DMS79 (cell line): Measurements from ENCODE around the gene FOXF2.

Experiments used
- DNase-seq: peaks from one replicate; lab custom pipeline; 2025; lab: John Stamatoyannopoulos, UW

The FOXF2 gene

GRCh38 chr6:1378065-1379016 lies 11.0 kb upstream of the FOXF2 start:
- DNase-seq: no peak

GRCh38 chr6:1379017-1379787 lies 10.2 kb upstream of the FOXF2 start:
- no peak for DNase-seq

DNA sequence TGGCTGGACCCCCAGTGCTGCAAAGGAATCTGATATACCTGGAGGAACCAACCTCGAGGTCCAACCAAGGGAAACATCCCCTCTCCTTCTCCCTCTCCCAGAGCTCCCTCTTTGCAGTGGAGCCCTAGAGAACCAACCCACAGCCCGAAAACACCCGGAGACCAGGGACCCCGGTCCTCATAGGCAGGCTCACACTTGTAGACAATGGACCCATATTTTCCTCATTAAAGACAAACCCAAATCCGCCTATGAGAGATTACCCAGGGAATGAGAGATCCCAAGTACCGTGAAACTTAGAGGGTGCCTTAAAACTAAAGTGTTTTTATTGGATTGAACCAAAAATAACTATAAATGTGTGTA lies 9.6 kb upstream of the FOXF2 start:
- DNase-seq: no peak

GRCh38 chr6:1380625-1381427 lies 8.6 kb upstream of the FOXF2 start:
- no peak for DNase-seq

DNA sequence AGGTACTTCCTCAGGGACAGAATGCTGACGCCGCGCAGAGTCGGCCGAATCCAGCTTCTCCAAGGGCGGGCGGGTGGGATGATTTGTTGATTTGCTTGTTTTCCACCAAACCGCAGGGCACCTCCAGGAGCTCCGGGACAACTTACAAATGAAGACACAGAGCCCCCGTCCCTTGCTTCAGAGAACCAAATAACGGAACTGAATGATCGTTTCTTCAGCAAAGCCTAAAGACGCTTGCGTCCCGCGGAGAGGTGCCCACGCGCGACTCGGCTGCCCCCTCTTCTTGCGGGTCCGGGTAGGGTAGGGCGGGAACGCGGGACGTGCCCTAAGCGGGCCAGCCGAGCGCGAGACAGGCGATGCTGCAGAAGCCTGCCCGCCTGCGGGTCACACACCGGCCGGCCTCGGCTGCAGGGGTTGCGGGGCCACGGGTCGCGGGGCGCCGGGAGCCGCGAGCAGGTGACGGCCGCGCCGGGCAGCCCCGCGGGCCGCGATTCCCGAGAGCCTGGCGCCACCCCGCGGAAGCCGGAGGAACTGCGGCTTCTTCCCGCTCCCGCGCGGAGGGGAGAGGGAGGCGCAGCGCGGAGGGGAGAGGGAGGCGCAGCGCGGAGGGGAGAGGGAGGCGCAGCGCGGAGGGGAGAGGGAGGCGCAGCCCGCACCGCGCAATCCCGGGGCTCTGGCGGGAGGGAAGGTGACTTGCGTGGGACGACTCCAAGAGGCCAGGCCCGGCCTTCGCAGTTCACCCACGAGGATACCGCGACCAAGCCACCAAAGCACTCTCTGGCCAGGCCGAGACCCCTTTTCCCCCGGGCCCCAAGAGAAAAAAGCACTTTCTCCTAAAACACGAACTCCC lies 7.7 kb upstream of the FOXF2 start:
- no peak for DNase-seq

DNA sequence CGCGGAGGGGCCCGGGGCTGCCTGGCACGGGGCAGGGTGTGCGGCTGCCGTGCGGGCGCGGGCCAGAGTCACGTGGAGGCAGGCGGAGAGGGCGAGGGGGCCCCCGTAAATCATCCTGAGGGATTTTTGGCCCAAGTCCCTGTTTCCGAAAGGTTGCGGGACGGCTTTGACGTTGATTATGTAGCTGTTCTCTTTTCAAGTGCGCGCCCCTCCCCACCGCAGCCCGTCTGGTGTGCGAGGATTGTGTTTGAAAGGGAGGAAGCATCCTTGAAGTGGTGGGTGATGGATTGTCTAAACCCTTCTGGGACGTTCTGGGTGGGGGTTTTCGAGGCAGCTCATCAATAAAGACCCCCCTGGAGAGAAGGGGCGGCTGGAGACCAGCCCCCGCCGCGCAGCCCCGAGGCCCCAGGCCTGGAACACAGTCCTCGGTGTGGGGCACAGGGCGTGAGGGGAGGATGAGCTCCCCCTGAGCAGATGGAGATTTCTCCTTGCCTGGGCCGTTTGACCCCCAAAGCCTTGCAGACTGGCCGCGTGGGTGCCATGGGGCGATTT lies 7.0 kb upstream of the FOXF2 start:
- DNase-seq: no peak

- no peak for DNase-seq
Measured at GRCh38 chr6:1382883-1383728, 6.3 kb upstream of the FOXF2 start.

DNA sequence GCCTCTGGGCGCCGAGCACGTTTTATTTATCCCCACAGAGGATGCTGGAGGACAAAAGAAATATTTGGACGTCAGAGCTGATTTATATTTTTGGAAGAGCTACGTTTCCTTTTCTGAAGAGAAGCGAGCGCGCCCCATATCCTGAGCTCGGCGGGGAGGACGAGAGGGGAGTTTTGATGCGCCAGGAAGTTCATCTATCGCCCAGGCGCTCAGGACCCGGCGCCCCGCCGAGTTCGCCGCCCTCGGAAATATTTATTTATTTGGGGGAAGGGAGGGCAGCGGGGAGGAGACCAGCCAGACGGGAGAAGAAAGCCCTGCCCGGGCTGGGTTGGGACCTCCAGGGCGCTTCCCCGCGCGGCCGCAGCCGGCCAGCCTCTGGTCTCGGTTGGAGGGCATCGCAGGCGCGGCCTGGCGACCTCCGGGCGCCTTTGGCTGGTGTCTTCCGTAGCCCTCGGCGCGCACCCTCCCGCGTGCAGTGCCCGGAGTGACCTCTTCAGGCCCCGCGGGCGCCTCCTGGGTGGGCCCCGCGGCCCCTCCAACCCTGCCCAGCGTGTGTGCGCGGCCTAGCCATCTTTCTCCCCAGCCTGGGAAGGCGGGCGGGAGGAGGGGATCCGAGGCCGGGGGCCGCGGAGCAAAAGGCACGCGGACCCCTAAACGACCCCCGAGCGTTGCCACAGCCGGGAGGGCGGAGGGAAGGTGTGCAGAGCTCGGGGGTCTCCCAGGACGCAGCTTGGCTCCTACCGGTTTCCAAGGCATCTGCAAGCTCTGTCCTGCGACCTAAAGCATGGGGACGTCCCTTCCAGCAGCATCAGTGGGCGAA lies 5.4 kb upstream of the FOXF2 start:
- no peak for DNase-seq

DNA sequence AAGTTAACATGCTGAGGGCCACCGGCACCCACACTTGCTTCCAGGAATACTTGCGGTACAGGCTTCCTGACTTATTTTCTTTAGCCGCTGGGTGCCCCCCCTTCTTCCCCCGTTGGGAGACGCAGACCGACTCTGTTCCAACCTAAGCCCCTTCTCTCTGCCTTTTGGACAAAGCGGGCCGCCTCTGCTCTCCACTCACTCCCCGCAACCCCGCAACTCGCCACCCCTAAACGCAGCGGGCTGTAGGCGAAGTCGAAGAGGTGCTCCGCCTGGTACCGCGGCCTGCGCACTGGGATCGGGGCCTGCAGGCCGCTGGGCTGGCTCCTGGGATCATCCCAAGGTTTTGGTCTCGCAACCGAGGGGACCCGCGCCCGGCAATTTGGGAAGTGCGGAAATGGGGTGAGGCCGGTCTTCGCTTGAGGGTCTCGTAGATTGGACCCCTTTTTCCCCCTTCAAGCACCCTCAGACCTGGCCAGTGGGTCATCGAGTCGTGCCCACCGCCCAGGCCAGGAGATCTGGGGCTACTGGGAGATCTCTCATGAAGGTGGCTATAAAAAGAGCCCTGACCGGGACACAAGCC lies 4.7 kb upstream of the FOXF2 start:
- no peak for DNase-seq

DNA sequence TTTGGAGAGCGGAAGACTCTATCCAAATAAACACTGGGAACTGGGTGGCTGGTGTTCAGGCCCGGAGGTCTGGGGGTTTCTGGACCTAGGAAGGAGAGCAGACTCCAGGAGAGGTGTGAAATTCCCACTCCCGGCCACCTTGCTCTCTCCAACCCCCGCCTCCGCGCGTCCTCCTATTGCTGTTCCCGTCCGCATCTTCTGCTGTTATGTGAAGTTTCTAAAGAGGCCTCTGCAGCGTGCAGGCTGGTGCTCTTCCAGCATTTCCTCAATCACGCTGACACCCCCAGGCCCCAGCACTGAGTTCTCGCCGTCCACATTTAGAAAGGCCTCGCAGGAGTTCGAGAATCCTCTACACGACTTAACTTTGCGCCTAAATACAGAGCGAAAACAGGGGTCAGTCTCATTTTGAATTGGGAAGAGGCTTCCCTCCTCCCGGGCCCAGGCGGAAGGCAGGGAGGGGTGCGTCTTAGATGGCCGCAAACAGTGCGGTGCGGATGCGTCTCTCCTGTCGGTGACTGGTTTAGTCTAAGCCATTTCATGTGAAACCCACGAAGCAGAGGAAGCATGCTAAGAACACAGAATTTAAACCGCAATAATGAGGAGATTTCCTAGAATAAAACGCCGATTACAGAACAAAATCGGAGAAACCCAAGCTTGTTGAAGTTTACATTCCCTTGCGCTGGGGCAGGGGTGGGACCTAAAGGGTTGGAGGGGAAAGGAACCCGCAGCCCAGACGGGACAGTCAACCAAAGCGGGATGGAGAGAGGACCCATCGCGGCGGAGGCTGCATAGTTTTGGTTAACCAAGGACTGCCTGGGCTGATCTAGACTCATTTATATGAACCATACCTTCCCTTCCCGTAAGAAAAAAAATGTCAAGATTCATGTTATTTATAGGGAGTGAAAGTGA lies 4.0 kb upstream of the FOXF2 start:
- DNase-seq: no peak

DNA sequence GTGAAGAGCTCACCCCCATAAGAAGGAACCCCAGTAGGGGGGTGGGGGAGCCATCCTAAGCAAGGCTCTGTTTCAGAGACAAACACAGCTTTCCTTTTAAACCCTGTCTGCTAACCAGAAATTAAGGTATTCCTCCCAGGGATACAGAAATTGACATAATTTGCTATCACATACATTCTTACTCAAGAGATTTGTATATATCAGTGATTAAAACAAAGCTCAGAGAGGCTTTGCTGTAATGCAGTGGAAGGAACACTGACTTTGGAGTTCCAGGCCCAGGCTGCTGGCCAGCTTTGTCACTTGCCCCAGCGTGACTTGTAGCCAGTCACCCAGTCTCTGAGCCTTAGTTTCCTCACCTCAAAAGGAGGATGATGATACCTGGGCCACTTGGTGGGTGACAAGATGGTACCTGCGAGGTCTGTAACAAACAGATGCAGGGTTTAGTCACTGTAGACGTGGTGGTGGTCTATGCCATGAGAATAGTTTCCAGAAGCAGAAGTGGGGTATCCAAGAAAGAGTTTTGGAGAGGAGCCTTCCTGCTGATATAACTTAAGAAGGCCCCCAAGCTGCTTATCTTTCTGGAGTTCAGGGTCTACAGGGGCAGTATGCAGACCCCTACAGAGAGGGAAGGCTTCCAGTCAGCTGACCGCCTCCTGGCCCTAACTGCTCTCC lies 3.2 kb upstream of the FOXF2 start:
- no peak for DNase-seq

DNA sequence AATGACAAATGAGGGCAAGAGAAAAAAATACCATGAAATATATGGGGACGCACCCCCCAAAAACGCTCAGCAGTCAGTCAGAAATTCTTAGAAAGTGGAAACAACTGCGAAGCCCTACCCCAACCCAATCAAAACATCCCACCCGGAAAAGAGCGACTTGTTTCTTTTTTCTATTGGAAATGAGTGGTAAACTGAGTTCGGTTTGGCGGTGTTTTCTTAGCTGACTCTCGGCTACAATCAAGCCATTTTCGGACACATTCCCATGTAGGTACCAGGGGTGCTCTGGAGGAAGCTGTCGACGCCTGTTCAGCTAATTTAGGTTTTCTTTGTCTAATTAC lies 1.9 kb upstream of the FOXF2 start:
- no peak for DNase-seq

GRCh38 chr6:1387876-1388629 lies 1.3 kb upstream of the FOXF2 start:
- no peak for DNase-seq

- DNase-seq: no peak
Measured at GRCh38 chr6:1388630-1389368, 577 bp upstream of the FOXF2 start.

- DNase-seq: no peak
Measured at GRCh38 chr6:1390133-1390945, 963 bp downstream of the FOXF2 start.
